Measurements from ENCODE around the gene ASCL5. TPM values are rescaled to one million over a fixed set of nuclear protein-coding genes. Genes with fewer than 3 reads are reported as not detected.

The ASCL5 gene
- total and polyA plus RNA-seq, 4 experiments from 2014 or later: 0.30 TPM; not detected in 3

- Mint-ChIP-seq H3K27ac (peak overlapping the region in 2 of 7 donors; percentile 6 to 74), H3K9me3 (no peaks in the 10 kb centered on the region), H3K4me1 (peaks cover 2 to 15% (median 9%) of the 10 kb centered on the region in 4 donors), H3K4me3 (no peak overlapping the region), H3K36me3 (no peaks in the 10 kb centered on the region), H3K27me3 (no peaks in the 10 kb centered on the region)
- intact Hi-C loops (cut with micrococcal nuclease): loop anchor here (10.0 kb wide), 2 partner anchors 486 to 556 kb away; partner anchors contain the start of gene KIF14
- Histone ChIP-seq H3K9me3 (ENCODE audit: control insufficient read depth in 1 of 2, low read length in 2 of 2) (no peaks in the 10 kb centered on the region), H3K4me1 (ENCODE audit: insufficient read depth, low read length) (peaks cover 10% of the 10 kb centered on the region), H3K27me3 (ENCODE audit: insufficient read depth, low read length) (no peaks in the 10 kb centered on the region), H3K27ac (ENCODE audit: low read depth, low read length) (no peak overlapping the region), H3K36me3 (ENCODE audit: insufficient read depth, low read length) (no peaks in the 10 kb centered on the region), H3K4me3 (ENCODE audit: low read length in 2 of 2) (no peak overlapping the region)
- POLR2A ChIA-PET (ENCODE audit: partially characterized antibody): no interaction called here
- DNase-seq: no peak
- CTCF ChIA-PET (ENCODE audit: partially characterized antibody): interaction anchor here (0.7 to 4.0 kb wide), 2 partner anchors 9 to 26 kb away, joined by 3 to 57 read pairs; no protein-coding TSS in a partner anchor
Observed at GRCh38 chr1:201111156-201111555, 15.8 kb downstream of the ASCL5 start.

- Histone ChIP-seq H3K27ac (ENCODE audit: low read depth, low read length) (no peak overlapping the region), H3K4me3 (ENCODE audit: low read length in 2 of 2) (no peak overlapping the region), H3K4me1 (ENCODE audit: insufficient read depth, low read length) (peaks cover 7% of the 10 kb centered on the region), H3K9me3 (ENCODE audit: control insufficient read depth in 1 of 2, low read length in 2 of 2) (no peaks in the 10 kb centered on the region), H3K36me3 (ENCODE audit: insufficient read depth, low read length) (no peaks in the 10 kb centered on the region), H3K27me3 (ENCODE audit: insufficient read depth, low read length) (no peaks in the 10 kb centered on the region)
- ChIA-PET POLR2A (ENCODE audit: partially characterized antibody) (no interaction called here), CTCF (ENCODE audit: partially characterized antibody) (interaction anchor here (0.7 kb wide), 1 partner anchor 9 kb away, joined by 3 read pairs; no protein-coding TSS in a partner anchor)
- no peak for DNase-seq
- H3K9me3 Mint-ChIP-seq: no peaks in the 10 kb centered on the region
- H3K4me3 Mint-ChIP-seq: no peak overlapping the region
- no peaks in the 10 kb centered on the region for H3K36me3 Mint-ChIP-seq
- no peaks in the 10 kb centered on the region for H3K27me3 Mint-ChIP-seq
- no peak overlapping the region for H3K27ac Mint-ChIP-seq
- peaks cover 2 to 10% (median 6%) of the 10 kb centered on the region in 4 donors for H3K4me1 Mint-ChIP-seq
- intact Hi-C loops (cut with micrococcal nuclease): loop anchor here (10.0 kb wide), 2 partner anchors 486 to 556 kb away; partner anchors contain the start of gene KIF14
Observed at GRCh38 chr1:201110616-201111015, 16.4 kb downstream of the ASCL5 start.

GRCh38 chr1:201110138-201110537 is 16.8 kb downstream of the ASCL5 start:
- no peak overlapping the region for H3K4me3 ChIP-seq (ENCODE audit: low read length in 2 of 2)
- intact Hi-C loops (cut with micrococcal nuclease): loop anchor here (10.0 kb wide), 2 partner anchors 485 to 555 kb away; partner anchors contain the start of gene KIF14
- DNase-seq: no peak
- CTCF ChIA-PET (ENCODE audit: partially characterized antibody): interaction anchor here (1.0 kb wide), 1 partner anchor 130 kb away, joined by 3 read pairs; no protein-coding TSS in a partner anchor
- H3K27me3 ChIP-seq (ENCODE audit: insufficient read depth, low read length): no peaks in the 10 kb centered on the region
- H3K27ac ChIP-seq (ENCODE audit: low read depth, low read length): no peak overlapping the region
- no peaks in the 10 kb centered on the region for H3K9me3 ChIP-seq (ENCODE audit: control insufficient read depth in 1 of 2, low read length in 2 of 2)
- H3K27ac Mint-ChIP-seq: no peak overlapping the region
- no peaks in the 10 kb centered on the region for H3K9me3 Mint-ChIP-seq
- no peaks in the 10 kb centered on the region for H3K36me3 Mint-ChIP-seq
- peaks cover 2% of the 10 kb centered on the region for H3K4me1 ChIP-seq (ENCODE audit: insufficient read depth, low read length)
- no peaks in the 10 kb centered on the region for H3K36me3 ChIP-seq (ENCODE audit: insufficient read depth, low read length)
- POLR2A ChIA-PET (ENCODE audit: partially characterized antibody): no interaction called here
- H3K4me1 Mint-ChIP-seq: peaks cover 2 to 9% (median 6%) of the 10 kb centered on the region in 4 donors
- H3K27me3 Mint-ChIP-seq: no peaks in the 10 kb centered on the region
- H3K4me3 Mint-ChIP-seq: no peak overlapping the region

- ChIA-PET POLR2A (ENCODE audit: partially characterized antibody) (no interaction called here), CTCF (ENCODE audit: partially characterized antibody) (interaction anchor here (0.8 to 1.0 kb wide), 4 partner anchors 9 to 138 kb away, joined by 3 to 5 read pairs (median 4); partner anchors contain the start of gene TMEM9)
- H3K27me3 ChIP-seq (ENCODE audit: insufficient read depth, low read length): no peaks in the 10 kb centered on the region
- no peaks in the 10 kb centered on the region for H3K9me3 ChIP-seq (ENCODE audit: control insufficient read depth in 1 of 2, low read length in 2 of 2)
- H3K4me3 Mint-ChIP-seq: no peak overlapping the region
- H3K36me3 ChIP-seq (ENCODE audit: insufficient read depth, low read length): no peaks in the 10 kb centered on the region
- intact Hi-C loops (cut with micrococcal nuclease): loop anchor here (10.0 kb wide), 2 partner anchors 485 to 555 kb away; partner anchors contain the start of gene KIF14
- H3K9me3 Mint-ChIP-seq: no peaks in the 10 kb centered on the region
- H3K27me3 Mint-ChIP-seq: no peaks in the 10 kb centered on the region
- no peaks in the 10 kb centered on the region for H3K4me1 ChIP-seq (ENCODE audit: insufficient read depth, low read length)
- no peak overlapping the region for H3K27ac Mint-ChIP-seq
- no peak overlapping the region for H3K4me3 ChIP-seq (ENCODE audit: low read length in 2 of 2)
- H3K4me1 Mint-ChIP-seq: peaks cover 2 to 9% (median 6%) of the 10 kb centered on the region in 4 donors
- H3K36me3 Mint-ChIP-seq: no peaks in the 10 kb centered on the region
- DNase-seq: no peak
- H3K27ac ChIP-seq (ENCODE audit: low read depth, low read length): no peak overlapping the region
Observed at GRCh38 chr1:201109651-201110050, 17.3 kb downstream of the ASCL5 start.

GRCh38 chr1:201108614-201109013 is 18.4 kb downstream of the ASCL5 start:
- H3K4me3 ChIP-seq (ENCODE audit: low read length in 2 of 2): no peak overlapping the region
- Mint-ChIP-seq H3K4me3 (no peak overlapping the region), H3K4me1 (peaks cover 0 to 5% (median under 1%) of the 10 kb centered on the region in 4 donors), H3K27ac (peak overlapping the region in 1 of 7 donors; percentile 36), H3K9me3 (no peaks in the 10 kb centered on the region), H3K36me3 (no peaks in the 10 kb centered on the region), H3K27me3 (no peaks in the 10 kb centered on the region)
- CTCF ChIA-PET (ENCODE audit: partially characterized antibody): interaction anchor here (1.0 to 1.9 kb wide), 3 partner anchors 11 to 137 kb away, joined by 3 to 8 read pairs (median 5); no protein-coding TSS in a partner anchor
- DNase-seq: no peak
- no peaks in the 10 kb centered on the region for H3K36me3 ChIP-seq (ENCODE audit: insufficient read depth, low read length)
- POLR2A ChIA-PET (ENCODE audit: partially characterized antibody): no interaction called here
- intact Hi-C loops (cut with micrococcal nuclease): no loop called here
- no peaks in the 10 kb centered on the region for H3K4me1 ChIP-seq (ENCODE audit: insufficient read depth, low read length)
- no peaks in the 10 kb centered on the region for H3K9me3 ChIP-seq (ENCODE audit: control insufficient read depth in 1 of 2, low read length in 2 of 2)
- H3K27me3 ChIP-seq (ENCODE audit: insufficient read depth, low read length): no peaks in the 10 kb centered on the region
- no peak overlapping the region for H3K27ac ChIP-seq (ENCODE audit: low read depth, low read length)

- CTCF ChIA-PET (ENCODE audit: partially characterized antibody): no interaction called here
- Mint-ChIP-seq H3K27ac (peak overlapping the region in 2 of 7 donors; percentile 32 to 71), H3K36me3 (no peaks in the 10 kb centered on the region)
Observed at GRCh38 chr1:201105688-201106087, 21.3 kb downstream of the ASCL5 start.

GRCh38 chr1:201104141-201104540 is 22.8 kb downstream of the ASCL5 start:
- no peak overlapping the region for H3K27ac ChIP-seq (ENCODE audit: low read depth, low read length)
- H3K4me3 Mint-ChIP-seq: no peak overlapping the region
- POLR2A ChIA-PET (ENCODE audit: partially characterized antibody): no interaction called here
- no peaks in the 10 kb centered on the region for H3K9me3 Mint-ChIP-seq
- H3K4me1 Mint-ChIP-seq: no peaks in the 10 kb centered on the region
- H3K27me3 ChIP-seq (ENCODE audit: insufficient read depth, low read length): no peaks in the 10 kb centered on the region
- intact Hi-C loops (cut with micrococcal nuclease): no loop called here
- no peak overlapping the region for H3K27ac Mint-ChIP-seq
- no peaks in the 10 kb centered on the region for H3K27me3 Mint-ChIP-seq
- CTCF ChIA-PET (ENCODE audit: partially characterized antibody): interaction anchor here (1.1 kb wide), 1 partner anchor 20 kb away, joined by 3 read pairs; no protein-coding TSS in a partner anchor
- H3K4me1 ChIP-seq (ENCODE audit: insufficient read depth, low read length): no peaks in the 10 kb centered on the region
- H3K9me3 ChIP-seq (ENCODE audit: control insufficient read depth in 1 of 2, low read length in 2 of 2): no peaks in the 10 kb centered on the region
- H3K4me3 ChIP-seq (ENCODE audit: low read length in 2 of 2): no peak overlapping the region
- no peaks in the 10 kb centered on the region for H3K36me3 ChIP-seq (ENCODE audit: insufficient read depth, low read length)
- H3K36me3 Mint-ChIP-seq: no peaks in the 10 kb centered on the region
- no peak for DNase-seq

More at GRCh38 chr1:201105688-201106087, 21.3 kb downstream of the ASCL5 start:
- no peaks in the 10 kb centered on the region for H3K36me3 ChIP-seq (ENCODE audit: insufficient read depth, low read length)
- H3K9me3 Mint-ChIP-seq: no peaks in the 10 kb centered on the region
- POLR2A ChIA-PET (ENCODE audit: partially characterized antibody): no interaction called here
- no peaks in the 10 kb centered on the region for H3K9me3 ChIP-seq (ENCODE audit: control insufficient read depth in 1 of 2, low read length in 2 of 2)
- intact Hi-C loops (cut with micrococcal nuclease): no loop called here
- no peak overlapping the region for H3K4me3 ChIP-seq (ENCODE audit: low read length in 2 of 2)
- no peak overlapping the region for H3K27ac ChIP-seq (ENCODE audit: low read depth, low read length)
- no peak overlapping the region for H3K4me3 Mint-ChIP-seq
- DNase-seq: no peak
- no peaks in the 10 kb centered on the region for H3K4me1 Mint-ChIP-seq
- H3K4me1 ChIP-seq (ENCODE audit: insufficient read depth, low read length): no peaks in the 10 kb centered on the region
- no peaks in the 10 kb centered on the region for H3K27me3 Mint-ChIP-seq
- H3K27me3 ChIP-seq (ENCODE audit: insufficient read depth, low read length): no peaks in the 10 kb centered on the region

Data from CD4-positive, alpha-beta memory T cell (primary cell).